Stimulated activated CD4-positive, alpha-beta T cell treated with anti-CD3 and anti-CD28 coated beads, Interleukin-15, amount 100 ng/mL, for 24 hours (primary cell): ENCODE measurements around the gene DGKB.

Experiments used
- DNase-seq: peaks from one replicate; pipeline ENCODE4 v3.0.0-alpha.2; 2020

DGKB gene

DNA sequence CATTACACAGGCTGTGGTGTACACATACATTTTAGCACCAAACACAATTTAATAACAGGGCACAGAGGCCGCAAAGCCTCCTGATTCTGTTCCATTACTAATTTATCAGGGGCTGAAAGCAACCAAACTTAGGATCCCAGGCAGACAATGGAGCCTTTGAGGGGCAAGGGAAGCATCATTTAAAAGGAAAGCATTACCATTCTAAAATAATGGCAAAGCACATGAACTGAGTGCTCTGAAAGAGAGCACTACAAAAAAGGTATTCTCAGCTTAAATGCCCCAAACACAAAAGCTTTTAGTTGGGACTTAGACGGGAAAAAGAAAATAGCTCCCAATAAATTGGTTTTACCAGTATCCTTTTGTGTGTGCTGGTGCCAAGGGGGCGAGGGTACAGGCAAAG lies 631.1 kb downstream of the DGKB start:
- DNase-seq: no peak

DNA sequence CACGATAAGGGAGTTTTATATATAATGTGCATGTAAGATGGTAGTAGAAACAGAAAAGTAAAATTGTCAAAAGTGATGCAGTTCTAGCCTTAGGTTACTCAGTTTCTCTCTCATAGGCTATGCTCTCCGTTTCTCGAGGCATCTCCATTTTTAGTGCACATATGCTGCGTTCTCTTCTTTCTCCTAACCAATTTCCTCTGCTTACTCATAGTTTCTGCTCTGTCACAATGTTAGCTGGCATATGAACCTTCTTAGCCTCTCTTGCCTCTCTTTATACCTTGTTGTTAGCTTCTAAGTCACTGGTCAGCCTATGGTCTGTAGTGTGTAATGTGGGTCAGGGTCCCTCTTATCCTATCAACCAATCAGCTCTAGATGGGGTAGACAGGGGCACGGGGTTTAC lies 632.5 kb downstream of the DGKB start:
- no peak for DNase-seq

DNA sequence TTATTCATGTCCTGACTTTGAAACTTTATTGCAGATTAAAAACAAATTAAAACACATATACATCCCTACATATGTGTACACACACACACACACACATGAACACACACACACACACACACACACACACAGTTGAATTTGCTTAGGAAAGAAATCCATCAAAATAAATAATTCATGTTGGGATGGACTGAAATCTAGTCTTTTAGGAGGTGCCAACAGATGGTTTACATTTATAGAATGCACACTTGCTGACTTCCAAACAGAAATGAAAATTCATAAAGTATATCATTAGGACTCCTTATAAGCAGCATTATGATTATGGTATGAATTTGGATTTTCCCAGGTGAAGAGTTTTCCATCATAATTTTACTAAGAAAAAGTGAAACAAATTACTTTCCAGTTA lies 642.5 kb downstream of the DGKB start:
- no peak for DNase-seq

DNA sequence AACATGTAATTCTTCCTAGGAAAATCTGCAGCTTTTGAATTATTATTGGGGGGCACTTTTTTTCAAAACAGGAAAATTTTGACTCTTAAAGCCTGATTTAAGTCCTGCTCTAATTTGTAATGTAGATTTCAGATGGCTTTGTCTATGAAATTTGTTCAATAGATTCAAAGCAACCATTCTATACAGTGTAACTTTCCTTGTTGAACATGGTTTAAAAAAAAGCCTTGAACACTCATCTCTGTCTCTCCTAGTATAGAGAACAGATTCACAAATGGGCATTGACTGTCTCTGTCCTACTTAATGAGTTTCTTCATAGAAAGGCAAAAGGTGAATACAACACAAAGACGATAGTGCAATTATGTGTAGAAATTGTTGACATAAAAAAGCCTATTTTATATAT lies 643.7 kb downstream of the DGKB start:
- no peak for DNase-seq

DNA sequence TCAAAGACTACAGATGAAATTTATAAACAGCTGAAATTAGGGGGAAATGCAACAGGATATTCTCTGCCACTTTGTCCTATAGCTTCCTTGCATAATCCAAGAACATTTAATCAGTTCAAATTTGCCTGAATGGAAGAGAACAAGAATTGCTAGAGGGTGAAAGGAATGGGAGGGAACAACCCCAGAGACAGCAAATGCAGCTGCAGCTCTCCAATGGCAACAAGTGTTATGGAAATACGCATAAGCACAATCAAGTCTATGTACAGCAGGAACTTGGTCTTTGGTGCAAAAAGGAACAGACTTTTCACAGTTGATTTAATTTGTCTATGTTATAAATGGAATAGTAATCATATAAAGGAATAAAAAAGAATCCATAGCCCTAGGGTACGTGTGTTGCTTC lies 644.1 kb downstream of the DGKB start:
- DNase-seq: no peak

DNA sequence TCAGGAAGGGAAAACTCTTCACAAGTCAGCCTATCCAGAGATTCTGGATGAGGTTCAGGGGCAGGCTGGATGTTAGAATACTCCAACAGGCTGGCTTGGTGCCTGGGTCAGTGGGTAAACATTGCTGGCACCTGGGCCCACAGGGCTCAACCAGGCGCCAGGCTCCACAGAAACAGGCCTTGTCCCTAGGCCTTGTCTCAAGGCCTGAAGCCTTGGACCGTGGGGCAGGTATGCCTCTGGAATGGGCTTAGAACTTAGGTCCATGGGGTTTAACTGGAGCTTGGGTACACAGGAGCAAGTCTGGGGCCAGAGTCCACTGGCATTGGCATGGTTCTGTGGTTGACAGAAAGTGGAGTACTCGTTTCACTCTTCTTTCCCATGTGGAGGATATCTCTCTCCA lies 650.1 kb downstream of the DGKB start:
- no peak for DNase-seq

DNA sequence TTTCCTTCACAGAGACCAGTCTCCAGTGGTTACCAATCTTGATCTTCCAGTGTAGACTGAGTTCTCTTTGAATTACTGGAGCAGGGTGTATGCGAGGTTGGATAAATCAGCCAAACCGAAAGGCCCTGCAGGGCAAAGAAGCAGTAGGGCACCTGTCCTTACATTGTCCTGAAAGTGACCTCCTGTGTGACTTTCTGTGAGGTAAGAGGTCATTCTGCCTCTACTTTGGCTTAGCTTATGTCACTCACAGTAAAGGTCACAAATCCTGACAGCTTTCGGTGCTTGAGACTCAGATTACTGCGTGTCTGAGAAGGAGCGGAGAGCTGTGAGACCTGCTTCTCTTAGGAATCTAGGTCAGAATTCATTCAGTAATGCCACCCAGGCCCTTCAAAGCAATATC lies 660.4 kb downstream of the DGKB start:
- no peak for DNase-seq

DNA sequence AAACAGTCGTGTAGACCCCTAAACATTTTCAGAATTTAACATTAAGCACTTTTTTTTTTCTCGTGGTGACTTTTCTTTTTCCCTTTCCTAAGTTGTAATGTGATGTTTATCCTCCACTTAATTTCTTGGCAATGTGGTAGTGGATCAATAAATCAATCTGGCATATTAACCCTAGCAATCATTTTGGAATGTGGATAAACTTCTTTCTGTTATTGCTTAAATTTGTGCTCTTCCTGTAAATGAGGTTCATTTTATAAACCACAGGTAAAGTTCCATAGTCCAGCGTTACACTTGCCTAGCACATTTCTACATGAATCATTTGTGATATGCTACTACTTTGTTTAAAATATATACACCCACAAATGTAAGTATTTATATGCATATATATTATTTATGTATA lies 665.7 kb downstream of the DGKB start:
- no peak for DNase-seq

DNA sequence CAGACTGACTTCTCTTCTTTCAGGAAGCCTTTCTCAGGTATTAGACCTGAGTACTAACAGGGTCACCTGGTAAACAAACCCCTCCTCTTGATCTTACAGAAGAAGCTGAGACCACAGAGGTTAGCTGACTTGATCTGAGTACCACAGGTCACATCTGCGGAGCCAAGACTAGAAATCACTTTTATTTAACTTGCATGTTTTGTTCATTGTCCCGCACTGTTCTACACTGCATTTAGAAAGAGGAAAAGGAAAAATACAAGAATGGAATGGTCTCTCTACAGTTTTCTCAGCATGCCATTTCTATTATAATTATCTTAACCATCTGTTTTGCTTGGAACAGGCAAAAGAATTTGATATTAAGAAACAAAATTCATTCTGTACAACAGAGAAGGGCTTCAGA lies 667.5 kb downstream of the DGKB start:
- DNase-seq: no peak

DNA sequence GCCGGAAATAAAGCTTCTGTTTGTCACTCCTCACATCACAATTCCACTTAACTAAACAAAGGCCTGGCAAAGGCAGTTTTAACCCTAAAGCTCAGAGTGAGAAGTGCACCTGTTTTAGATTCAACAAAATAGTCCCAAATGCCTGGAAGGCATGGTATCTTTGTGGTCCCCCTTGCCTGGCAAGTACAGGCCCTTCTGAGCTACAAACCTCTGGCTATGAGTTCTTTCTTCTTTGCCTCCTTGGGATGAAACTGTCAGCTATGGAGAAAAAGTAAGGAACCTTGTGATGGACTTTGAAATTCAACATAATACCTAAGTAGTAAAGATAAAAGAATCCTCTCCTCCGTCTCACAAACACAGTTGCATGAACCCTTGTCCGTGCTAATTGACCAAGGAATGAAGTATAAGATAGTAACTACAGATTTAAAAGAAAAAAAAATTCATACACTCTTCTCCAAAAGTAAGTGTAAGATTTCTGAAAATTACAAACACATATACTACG lies 668.6 kb downstream of the DGKB start:
- no peak for DNase-seq

DNA sequence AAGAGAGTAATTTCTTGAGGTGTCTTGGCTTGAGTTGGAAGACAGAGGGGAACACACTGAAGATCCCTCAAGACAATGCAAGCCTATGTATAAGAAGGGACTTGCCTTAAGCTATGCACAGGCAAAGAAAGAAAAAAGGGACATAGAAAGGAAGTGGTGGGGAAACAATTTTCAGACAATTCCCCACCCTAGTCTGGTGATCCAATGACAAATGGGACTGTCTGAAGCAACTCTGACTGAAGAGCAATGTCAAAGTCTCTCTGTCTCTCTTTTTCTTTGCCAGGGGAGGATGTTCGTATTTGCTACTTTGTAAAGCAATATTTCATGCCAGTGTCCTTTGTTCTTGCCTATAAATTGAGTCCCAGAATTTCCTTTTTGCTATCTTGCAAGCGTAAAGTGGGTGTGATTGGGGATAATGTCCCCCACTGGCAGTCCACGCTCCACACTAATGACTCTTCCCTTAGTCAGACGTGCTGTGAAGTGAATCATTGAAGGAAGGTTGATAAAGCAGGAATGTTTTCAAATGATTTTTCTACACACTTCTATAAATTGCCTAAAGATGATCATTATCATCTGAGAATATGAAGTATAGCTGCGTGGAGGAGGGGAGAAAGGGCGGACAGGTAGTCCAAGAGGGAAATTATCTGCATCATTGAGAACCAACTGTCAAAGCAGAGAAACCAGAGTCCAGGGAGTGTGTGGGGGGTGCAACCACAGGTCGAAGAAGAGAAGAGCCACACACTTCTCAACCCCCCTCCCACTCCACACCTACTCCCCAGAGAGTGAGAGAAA lies 669.3 kb downstream of the DGKB start:
- no peak for DNase-seq

DNA sequence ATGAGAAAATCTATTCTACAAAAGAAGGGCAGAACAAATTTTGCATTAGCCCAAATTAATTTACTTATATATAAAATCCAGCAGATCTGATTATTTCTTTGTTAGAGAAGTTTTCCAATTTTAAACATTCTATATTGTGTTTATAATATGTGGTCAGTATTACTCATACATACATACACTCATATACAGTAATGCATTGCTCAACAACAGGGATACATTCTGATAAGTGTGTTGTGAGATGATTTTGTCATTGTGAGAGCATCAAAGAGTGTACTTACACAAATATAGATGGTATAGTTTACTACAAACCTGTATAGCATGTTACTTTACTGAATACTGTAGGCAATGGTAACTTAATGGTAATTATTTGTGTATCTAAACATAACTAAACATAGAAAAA lies 673.5 kb downstream of the DGKB start:
- DNase-seq: no peak

DNA sequence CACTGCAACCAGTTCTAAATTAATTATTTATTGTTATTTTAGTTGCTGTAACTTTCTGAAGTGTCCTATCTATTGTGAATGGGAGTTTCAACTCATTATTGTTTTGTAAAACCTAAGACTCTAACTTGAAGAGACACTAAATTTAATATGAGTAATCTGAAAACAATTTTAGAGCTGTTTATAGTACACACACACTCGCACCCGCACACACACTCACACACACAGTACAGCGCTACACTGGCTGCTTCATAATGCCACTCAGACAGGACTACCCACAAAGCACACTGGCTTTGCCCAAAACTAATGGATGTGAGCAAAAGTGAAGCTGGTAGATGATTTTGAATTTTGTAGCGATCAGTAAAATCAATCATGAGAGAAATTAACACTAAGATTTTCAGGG lies 674.2 kb downstream of the DGKB start:
- no peak for DNase-seq

DNA sequence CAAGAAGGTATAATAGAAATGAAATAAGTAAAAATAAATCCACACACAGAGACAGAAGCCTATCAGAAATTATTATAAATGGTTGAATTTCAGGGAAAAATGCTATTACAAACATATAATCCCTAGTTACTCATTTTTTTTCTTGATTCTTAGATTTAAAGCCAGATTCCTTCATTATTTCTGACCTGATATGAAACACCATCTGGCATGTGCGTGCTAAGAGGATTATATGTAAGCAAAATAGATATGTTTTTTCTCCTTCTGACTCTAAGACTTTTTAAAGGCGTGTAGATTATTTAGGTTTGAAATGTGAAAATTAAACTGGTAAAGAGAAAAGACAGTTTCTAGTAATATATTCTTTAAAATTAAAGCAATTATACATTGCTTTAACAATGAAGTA lies 676.4 kb downstream of the DGKB start:
- DNase-seq: no peak

DNA sequence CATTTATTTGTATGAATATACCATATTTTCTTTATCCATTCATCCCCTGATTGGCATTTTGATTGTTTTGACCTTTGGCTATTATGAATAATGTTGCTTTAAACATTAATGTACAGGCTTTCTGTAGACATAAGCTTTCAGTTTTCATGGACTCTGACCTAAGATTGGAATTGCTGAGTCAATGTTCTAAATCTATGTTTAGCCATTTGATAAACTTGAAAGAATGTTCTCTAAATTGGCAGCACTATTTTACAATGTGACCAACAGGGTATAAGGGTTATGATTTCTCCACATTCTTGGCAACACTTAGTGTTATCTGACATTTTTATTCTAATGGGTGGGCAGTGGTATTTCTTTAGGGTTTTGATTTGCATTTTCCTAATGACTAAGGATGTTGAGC lies 683.4 kb downstream of the DGKB start:
- no peak for DNase-seq

DNA sequence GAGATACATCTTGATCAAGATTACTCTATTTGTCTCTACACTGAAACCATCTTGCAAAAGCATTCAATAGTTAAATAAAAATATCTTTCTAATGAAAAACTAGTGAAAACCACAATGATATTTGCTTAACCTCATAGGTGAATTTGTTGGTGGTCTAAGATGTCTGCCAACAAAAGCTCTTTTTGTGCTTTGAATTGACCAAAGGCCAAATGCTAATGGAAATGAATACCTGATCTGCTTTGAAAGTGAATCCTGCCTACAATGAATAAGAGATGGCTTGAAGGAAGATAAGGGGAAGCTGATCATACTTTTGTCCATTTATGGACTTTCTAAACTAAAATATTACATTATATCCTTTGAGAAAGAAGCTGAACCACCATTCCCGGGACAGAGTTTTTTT lies 684.2 kb downstream of the DGKB start:
- no peak for DNase-seq

DNA sequence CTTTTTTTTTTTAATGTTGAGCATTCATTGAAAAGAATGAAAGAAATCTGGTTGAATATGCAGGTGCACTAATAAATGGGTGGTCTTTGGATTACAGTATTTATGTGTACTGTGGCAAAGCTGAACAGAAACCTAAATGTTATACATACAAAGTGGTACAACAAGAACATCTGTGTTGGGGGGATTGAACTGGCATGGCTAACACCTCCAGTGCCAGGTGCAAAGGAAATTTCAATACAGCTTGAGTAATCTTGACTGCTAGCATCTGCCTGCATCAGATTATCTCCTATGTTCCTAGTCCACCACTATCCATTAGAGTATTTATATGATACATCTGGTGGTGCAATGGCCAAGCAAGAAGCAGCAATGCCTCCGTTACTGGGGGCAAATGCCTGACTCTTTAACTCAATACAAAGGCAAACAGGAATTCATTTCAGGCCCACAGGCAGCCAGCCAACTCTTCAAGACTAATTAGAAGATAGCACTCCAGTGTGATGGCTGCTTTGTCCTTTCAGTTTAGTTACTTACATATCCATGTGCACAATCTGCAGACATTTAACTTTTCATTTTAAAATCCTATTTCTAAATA lies 692.6 kb downstream of the DGKB start:
- DNase-seq: no peak

DNA sequence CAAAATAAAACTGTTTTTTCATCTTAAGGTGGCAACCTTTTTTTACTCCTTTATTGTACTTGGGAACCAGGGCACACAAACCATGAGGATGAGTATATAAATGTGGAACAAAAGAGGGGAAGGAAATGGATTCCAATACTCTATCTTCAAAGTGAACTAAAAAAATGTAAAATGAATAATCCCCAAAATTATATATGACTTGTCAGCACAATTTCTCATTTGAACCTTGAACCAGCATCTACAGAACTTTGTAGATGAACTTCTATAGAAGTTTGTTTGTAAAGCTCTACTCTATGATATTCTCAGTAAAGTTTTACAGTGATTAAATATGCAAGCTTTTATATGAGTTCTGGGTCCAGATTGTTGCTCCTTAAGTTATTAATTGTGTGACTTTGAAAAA lies 694.8 kb downstream of the DGKB start:
- no peak for DNase-seq

DNA sequence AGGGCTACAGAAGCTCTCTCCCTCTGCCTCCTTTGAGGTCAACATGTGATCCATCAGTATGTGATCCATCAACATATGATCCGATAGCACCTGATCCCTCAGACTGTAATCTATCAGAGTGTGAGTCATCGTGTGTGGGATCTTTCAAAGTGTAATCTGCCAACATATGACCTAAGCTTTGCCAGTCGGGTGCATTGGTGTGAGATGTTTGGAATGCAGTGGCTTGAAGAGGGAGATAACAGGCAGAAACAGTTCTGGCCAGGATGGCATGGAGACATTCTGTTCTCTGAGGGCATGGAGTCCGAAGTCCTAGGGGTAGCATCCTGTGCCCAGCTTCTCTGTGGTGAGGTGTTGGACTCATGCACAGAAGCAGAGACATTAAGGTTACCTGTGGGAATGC lies 695.4 kb downstream of the DGKB start:
- no peak for DNase-seq

DNA sequence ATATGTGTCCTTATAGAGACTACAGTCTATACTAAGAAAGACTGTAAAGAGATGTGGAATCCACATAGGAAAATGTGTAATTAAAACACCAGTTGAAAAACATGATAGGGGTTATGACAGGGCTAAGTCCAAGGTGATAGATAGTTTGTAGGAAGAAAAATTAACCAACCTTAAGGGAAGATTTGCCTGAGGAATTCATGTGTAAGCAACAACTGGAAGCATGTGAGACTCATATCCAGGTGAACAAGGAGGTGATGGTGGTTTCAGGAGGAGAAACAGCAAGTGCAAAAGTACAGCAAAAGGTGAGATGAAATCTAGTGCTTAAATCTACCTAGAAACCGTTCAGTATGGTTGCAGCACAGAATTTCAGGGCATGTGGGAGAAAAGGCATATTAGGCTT lies 696.4 kb downstream of the DGKB start:
- no peak for DNase-seq

DNA sequence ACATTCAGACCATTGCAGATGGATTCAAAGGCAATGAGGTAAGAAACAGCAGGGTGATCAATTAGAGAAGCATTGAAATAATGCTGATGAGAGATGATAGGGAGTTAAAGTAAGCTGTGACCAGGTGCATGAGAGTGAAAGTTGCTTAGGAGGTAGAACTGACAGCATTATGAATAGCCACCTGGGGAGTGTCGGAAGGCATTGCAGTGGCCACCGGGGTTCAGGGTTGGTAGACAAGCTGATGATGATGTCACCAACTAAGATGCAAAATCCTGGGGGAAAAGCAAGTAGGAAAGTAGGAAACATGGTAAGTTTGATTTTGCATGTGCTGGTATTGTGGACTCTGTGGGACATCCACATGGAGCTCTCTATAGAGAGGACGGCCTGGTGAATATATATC lies 701.2 kb downstream of the DGKB start:
- DNase-seq: no peak

DNA sequence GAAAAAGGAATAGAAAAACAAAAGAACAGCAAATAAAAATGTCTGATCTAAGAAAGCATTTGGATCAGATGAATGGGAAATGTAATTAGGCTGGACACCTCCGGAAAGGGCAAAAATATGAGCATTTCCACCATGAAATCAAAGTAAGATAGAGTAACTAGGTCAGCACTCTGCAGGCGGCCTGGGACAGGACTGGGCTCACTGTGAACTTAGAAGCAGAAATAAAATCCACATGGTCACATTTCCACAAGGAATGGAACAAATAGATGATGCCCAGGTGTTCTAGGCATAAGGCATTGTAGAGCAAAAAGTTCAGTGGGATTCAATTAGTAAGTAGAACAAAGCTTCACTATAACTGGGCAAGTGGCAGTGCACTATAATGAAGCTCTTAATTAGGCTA lies 703.2 kb downstream of the DGKB start:
- no peak for DNase-seq

DNA sequence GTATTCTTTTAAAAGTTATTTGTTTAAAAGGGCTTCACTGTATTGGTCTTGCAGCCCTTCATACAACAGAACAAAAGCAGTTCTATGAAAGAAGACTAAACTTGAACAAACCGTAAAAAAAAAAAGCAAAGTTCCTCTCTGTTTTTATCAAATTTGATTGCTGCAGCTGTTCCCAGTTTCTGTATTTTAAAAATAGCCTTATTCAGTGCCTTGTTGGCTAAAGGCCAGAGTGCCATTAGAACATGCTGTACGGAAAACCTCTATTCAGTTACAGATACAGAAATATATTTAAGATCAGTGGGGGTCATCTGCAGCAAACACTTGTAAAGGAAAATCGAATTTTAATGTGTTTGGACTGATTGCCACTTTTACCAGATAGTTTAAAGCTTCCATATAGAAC lies 705.3 kb downstream of the DGKB start:
- DNase-seq: no peak

DNA sequence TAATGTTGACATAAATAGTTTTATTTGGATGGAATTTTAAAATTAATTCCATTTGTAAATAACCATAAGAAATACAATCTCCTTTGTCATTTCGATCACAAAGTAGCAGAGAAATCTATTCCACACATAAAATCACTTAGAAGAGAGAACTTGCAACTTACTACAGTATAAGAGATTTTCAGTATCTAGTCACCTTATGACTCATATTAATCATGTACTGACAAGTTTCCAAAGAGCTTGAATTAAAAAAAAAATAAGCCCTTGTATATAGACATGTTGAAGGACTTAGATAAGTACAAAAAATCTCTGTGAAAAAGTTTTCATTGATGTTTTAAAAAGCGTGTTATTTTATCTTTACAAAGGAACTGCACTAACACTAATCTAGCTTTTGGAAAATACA lies 706.0 kb downstream of the DGKB start:
- no peak for DNase-seq

DNA sequence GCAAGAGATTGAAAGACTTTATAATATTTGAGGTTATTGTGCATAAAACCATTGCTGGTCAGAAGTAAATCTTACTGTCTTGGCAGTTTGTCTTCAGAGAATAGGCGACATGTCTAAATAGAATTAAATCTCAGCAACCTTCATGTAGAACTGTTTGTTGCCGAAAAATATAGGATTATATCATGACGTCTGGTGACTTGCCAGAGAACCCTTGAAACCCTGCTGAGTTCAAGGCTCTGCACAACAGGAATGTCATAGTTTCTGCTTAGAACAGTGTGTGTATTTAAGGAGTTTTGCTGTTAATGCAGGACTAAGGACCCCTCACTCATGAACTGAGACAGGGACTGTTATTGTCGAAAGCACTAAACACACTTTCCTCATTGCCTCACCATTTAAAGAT lies 706.7 kb downstream of the DGKB start:
- DNase-seq: no peak
